ENCODE results near the gene AGPAT4. TPM values are rescaled to one million over a fixed set of nuclear protein-coding genes. Genes with fewer than 3 reads are reported as not detected.

AGPAT4 gene
- total RNA-seq, 2 donors from 2014 or later = 12.3 to 13.2 TPM

DNA sequence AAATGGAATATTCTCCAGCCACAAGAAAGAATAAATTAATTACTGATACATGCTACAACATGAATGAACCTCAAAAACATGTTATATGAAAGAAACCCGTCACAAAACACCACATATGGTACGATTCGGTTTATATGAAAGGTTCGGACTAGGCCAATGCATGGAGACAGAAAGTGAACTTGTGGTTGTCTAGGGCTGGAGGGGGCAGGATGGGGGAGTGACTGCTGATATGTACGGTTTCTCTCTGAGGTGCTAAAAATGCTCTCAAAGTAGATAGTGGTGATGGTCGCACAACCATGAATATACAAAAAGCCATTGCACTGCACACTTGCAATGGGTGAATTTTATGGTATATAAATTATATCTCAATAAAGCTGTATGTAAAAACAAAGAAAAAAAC, 18.3 kb downstream of the AGPAT4 start:
- H3K27me3 Mint-ChIP-seq = no peaks in the 10 kb centered on the region
- H3K9me3 Mint-ChIP-seq = no peaks in the 10 kb centered on the region
- H3K4me1 Mint-ChIP-seq = no peaks in the 10 kb centered on the region
- ATAC-seq (replicated peaks) = no peak
- peaks cover 30% of the 10 kb centered on the region for H3K36me3 Mint-ChIP-seq (ENCODE audit: low read depth)
- no peak overlapping the region for H3K27ac Mint-ChIP-seq
- no peak overlapping the region for H3K4me3 Mint-ChIP-seq

DNA sequence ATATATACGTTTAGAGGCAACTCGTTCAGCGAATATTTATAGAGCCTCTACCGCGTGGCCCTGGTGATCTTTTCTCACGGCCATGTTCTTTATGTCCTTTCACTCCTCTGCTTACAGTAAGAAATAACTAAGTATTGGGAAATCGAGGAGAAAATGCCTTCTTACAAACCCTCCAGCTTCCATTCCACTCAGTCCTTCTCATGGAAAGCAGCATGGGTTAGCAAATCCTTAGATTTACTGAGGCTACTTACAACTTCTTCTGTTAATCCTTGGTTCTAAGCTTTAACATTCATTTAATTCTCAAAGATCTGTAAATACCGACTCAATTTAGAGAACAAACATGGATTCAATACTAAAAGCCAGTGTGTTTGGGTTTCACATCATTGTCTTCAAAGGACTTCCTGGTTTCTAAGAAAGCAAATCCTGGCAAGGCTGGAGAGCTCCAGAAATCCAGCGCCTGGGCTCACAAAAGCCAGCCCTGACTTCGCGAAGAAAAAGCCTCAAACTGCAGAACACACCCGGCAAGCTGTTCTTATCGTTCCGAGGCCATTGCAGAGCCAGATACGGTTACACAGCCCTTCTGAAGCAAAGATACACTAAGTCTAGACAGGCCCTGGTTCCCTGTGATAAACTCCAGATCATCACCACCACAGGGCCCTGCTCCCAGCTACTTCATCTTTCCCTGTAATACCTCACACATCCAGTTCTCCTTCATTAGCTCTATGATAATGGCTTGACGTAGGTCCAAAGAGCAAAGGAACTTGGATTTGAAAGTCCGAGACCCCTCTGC, 19.2 kb downstream of the AGPAT4 start:
- H3K36me3 Mint-ChIP-seq (ENCODE audit: low read depth) = peaks cover 22% of the 10 kb centered on the region
- no peaks in the 10 kb centered on the region for H3K4me1 Mint-ChIP-seq
- no peaks in the 10 kb centered on the region for H3K27me3 Mint-ChIP-seq
- ATAC-seq (replicated peaks) = no peak
- no peak overlapping the region for H3K4me3 Mint-ChIP-seq
- no peak overlapping the region for H3K27ac Mint-ChIP-seq
- no peaks in the 10 kb centered on the region for H3K9me3 Mint-ChIP-seq

- ATAC-seq (replicated peaks) = no peak
- H3K4me1 Mint-ChIP-seq = peaks cover 1% of the 10 kb centered on the region
- H3K27me3 Mint-ChIP-seq = no peaks in the 10 kb centered on the region
- no peak overlapping the region for H3K27ac Mint-ChIP-seq
- peaks cover 17% of the 10 kb centered on the region for H3K36me3 Mint-ChIP-seq (ENCODE audit: low read depth)
- no peak overlapping the region for H3K4me3 Mint-ChIP-seq
- H3K9me3 Mint-ChIP-seq = no peaks in the 10 kb centered on the region
These were observed 19.8 kb downstream of the AGPAT4 start for GRCh38 chr6:161254126-161254463.

- ATAC-seq (replicated peaks) = no peak
- Mint-ChIP-seq H3K9me3 (no peaks in the 10 kb centered on the region), H3K27me3 (no peaks in the 10 kb centered on the region), H3K4me1 (peaks cover 6% of the 10 kb centered on the region), H3K4me3 (no peak overlapping the region), H3K36me3 (ENCODE audit: low read depth) (peaks cover 8% of the 10 kb centered on the region), H3K27ac (no peak overlapping the region)
These were observed 22.5 kb downstream of the AGPAT4 start for GRCh38 chr6:161251345-161251744.

DNA sequence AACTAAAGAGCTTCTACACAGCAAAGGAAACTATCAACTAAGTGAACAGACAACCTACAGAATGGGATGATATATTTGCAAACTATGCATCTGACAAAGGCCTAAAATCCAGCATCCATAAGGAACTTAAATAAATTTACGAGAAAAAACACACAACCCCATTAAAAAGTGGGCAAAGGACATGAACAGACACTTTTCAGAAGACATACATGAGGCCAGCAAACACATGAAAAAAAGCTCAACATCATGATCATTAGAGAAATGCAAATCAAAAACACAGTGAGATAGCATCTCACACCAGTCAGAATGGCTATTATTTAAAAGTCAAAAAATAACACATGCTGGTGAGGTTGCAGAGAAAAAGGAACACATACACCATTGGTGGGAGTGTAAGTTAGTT, 24.5 kb downstream of the AGPAT4 start:
- no peak for ATAC-seq (replicated peaks)
- no peak overlapping the region for H3K27ac Mint-ChIP-seq
- H3K9me3 Mint-ChIP-seq = no peaks in the 10 kb centered on the region
- H3K4me1 Mint-ChIP-seq = peaks cover 6% of the 10 kb centered on the region
- peaks cover 13% of the 10 kb centered on the region for H3K36me3 Mint-ChIP-seq (ENCODE audit: low read depth)
- H3K4me3 Mint-ChIP-seq = no peak overlapping the region
- H3K27me3 Mint-ChIP-seq = no peaks in the 10 kb centered on the region

DNA sequence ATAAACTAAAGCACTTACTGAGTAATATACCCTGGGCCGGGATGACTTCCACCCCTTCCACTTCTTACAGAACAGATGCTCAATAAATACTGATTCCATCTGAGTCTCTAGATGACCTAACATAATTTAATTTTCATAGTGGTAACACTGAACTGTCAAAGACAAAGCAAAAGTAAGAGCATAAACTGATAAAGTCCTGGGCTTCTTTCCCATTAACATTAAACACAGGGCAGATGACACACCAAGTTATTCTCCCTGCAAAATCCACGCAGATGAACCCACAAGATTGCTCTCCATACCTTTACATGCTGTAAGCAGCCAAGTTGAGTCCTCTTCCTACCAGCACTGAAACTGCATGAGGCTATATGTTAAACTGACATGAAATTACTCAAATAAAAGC, 27.1 kb downstream of the AGPAT4 start:
- ATAC-seq (replicated peaks) = no peak

DNA sequence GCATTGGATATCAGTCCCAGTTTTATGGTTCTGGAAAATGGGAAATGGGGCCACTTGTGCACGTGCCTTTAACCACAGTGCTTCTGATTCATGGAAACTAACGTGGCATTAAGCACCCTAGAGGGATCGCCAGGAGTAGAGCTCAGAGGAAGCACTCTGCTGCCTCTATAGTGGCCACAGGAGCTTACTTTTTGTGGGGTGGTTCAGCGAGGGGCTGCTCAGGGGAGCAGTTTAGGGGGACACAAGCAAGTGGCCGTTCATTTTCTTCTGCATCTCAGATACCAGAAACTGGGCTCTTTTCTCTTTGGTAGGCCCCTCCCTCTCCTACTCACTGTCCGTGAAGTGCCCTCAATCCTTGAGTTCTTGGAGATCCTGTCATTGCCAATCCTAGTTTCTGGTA, 28.5 kb downstream of the AGPAT4 start:
- no peak overlapping the region for H3K27ac Mint-ChIP-seq

More for the DNA sequence above, 27.1 kb downstream of the AGPAT4 start:
- H3K36me3 Mint-ChIP-seq (ENCODE audit: low read depth) = peaks cover 11% of the 10 kb centered on the region
- no peaks in the 10 kb centered on the region for H3K9me3 Mint-ChIP-seq
- H3K27me3 Mint-ChIP-seq = no peaks in the 10 kb centered on the region
- peaks cover 11% of the 10 kb centered on the region for H3K4me1 Mint-ChIP-seq
- no peak overlapping the region for H3K27ac Mint-ChIP-seq
- H3K4me3 Mint-ChIP-seq = no peak overlapping the region

GRCh38 chr6:161244725-161245124, 29.1 kb downstream of the AGPAT4 start:
- Mint-ChIP-seq H3K4me3 (no peak overlapping the region), H3K4me1 (peaks cover 17% of the 10 kb centered on the region), H3K36me3 (ENCODE audit: low read depth) (peaks cover 14% of the 10 kb centered on the region), H3K9me3 (no peaks in the 10 kb centered on the region), H3K27ac (no peak overlapping the region), H3K27me3 (no peaks in the 10 kb centered on the region)
- ATAC-seq (replicated peaks) = no peak

More for the DNA sequence above, 28.5 kb downstream of the AGPAT4 start:
- peaks cover 11% of the 10 kb centered on the region for H3K4me1 Mint-ChIP-seq
- H3K27me3 Mint-ChIP-seq = no peaks in the 10 kb centered on the region
- no peaks in the 10 kb centered on the region for H3K9me3 Mint-ChIP-seq
- H3K4me3 Mint-ChIP-seq = no peak overlapping the region
- peaks cover 7% of the 10 kb centered on the region for H3K36me3 Mint-ChIP-seq (ENCODE audit: low read depth)
- no peak for ATAC-seq (replicated peaks)

GRCh38 chr6:161242779-161243693, 30.8 kb downstream of the AGPAT4 start:
- no peaks in the 10 kb centered on the region for H3K27me3 Mint-ChIP-seq
- peak; percentile 45 for ATAC-seq (replicated peaks)
- peaks cover 18% of the 10 kb centered on the region for H3K4me1 Mint-ChIP-seq
- peaks cover 24% of the 10 kb centered on the region for H3K36me3 Mint-ChIP-seq (ENCODE audit: low read depth)
- no peaks in the 10 kb centered on the region for H3K9me3 Mint-ChIP-seq
- no peak overlapping the region for H3K27ac Mint-ChIP-seq
- no peak overlapping the region for H3K4me3 Mint-ChIP-seq

- ATAC-seq (replicated peaks) = no peak
- no peaks in the 10 kb centered on the region for H3K9me3 Mint-ChIP-seq
- no peaks in the 10 kb centered on the region for H3K27me3 Mint-ChIP-seq
- peaks cover 21% of the 10 kb centered on the region for H3K4me1 Mint-ChIP-seq
- no peak overlapping the region for H3K27ac Mint-ChIP-seq
- no peak overlapping the region for H3K4me3 Mint-ChIP-seq
- peaks cover 24% of the 10 kb centered on the region for H3K36me3 Mint-ChIP-seq (ENCODE audit: low read depth)
These were observed 31.7 kb downstream of the AGPAT4 start for GRCh38 chr6:161242113-161242512.

- peaks cover 34% of the 10 kb centered on the region for H3K4me1 Mint-ChIP-seq
- H3K36me3 Mint-ChIP-seq (ENCODE audit: low read depth) = peaks cover 28% of the 10 kb centered on the region
- no peak for ATAC-seq (replicated peaks)
These were observed 34.9 kb downstream of the AGPAT4 start for GRCh38 chr6:161239001-161239400.

GRCh38 chr6:161238500-161238899, 35.4 kb downstream of the AGPAT4 start:
- H3K36me3 Mint-ChIP-seq (ENCODE audit: low read depth) = peaks cover 28% of the 10 kb centered on the region
- H3K27ac Mint-ChIP-seq = peak overlapping the region; percentile 9
- peaks cover 29% of the 10 kb centered on the region for H3K4me1 Mint-ChIP-seq
- no peaks in the 10 kb centered on the region for H3K9me3 Mint-ChIP-seq
- no peaks in the 10 kb centered on the region for H3K27me3 Mint-ChIP-seq
- H3K4me3 Mint-ChIP-seq = peak overlapping the region; percentile 35
- ATAC-seq (replicated peaks) = peak; percentile 60

More at GRCh38 chr6:161239001-161239400, 34.9 kb downstream of the AGPAT4 start:
- no peaks in the 10 kb centered on the region for H3K27me3 Mint-ChIP-seq
- peak overlapping the region; percentile 9 for H3K27ac Mint-ChIP-seq
- H3K4me3 Mint-ChIP-seq = peak overlapping the region; percentile 35
- H3K9me3 Mint-ChIP-seq = no peaks in the 10 kb centered on the region

DNA sequence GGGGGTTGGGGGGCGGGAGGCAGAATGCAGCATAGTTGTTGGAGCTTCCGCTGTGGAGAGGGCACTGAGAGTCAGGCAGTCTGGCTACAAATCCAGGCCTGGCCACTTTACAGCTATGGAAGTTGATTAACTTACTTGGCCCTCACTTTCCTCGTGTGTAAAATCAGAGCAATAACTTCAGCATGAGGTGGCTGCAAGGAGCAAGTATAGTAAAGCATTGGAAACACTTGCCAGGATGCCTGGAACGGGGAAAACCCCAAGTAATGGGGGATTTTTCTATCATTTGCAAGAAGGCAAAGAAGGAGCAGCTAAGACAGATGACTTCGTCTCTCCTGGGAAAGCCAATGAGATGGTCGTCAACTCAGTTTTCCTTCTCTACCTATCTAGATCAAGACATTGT, 35.8 kb downstream of the AGPAT4 start:
- Mint-ChIP-seq H3K36me3 (ENCODE audit: low read depth) (peaks cover 28% of the 10 kb centered on the region), H3K27ac (peak overlapping the region; percentile 9), H3K4me3 (peak overlapping the region; percentile 35), H3K4me1 (peaks cover 31% of the 10 kb centered on the region), H3K9me3 (no peaks in the 10 kb centered on the region), H3K27me3 (no peaks in the 10 kb centered on the region)
- ATAC-seq (replicated peaks) = peak; percentile 1

DNA sequence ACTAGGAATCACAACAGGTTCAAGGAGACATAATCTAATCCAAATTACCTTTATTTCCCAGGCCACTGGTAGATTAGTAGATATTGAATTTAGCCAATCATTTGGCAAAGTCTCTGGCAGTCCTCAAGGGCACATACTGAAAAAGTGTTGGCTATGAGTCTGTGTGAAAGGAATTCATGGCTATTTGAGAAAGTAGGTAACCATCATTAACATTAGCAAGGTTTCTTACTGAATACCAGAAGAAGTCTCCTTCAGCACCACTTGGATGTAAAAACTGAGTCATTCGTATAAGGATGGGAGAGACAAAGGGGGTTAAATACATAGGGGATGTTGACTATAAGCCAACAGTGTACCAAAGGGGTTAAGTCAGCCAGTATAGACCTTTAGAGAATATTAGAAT, 36.7 kb downstream of the AGPAT4 start:
- Mint-ChIP-seq H3K27ac (no peak overlapping the region), H3K4me3 (no peak overlapping the region), H3K9me3 (no peaks in the 10 kb centered on the region), H3K4me1 (peaks cover 35% of the 10 kb centered on the region), H3K36me3 (ENCODE audit: low read depth) (peaks cover 31% of the 10 kb centered on the region), H3K27me3 (no peaks in the 10 kb centered on the region)
- no peak for ATAC-seq (replicated peaks)

Measured in activated T-helper 17 cell treated with anti-CD3 and anti-CD28 coated beads, Interleukin-2, amount 50 U/mL, for 72 hours (primary cell).